SK-N-SH (cell line): ENCODE measurements around the gene SSRP1. TPM values are rescaled to one million over a fixed set of nuclear protein-coding genes. Genes with fewer than 3 reads are reported as not detected.

ENCODE experiments used
- CTCF ChIA-PET: fragments of 300-600, 350-600 bp; formaldehyde crosslinking; extraction: SDS; loops from one replicate; lab custom pipeline; 2021; lab: Yijun Ruan, JAX
- POLR2A ChIA-PET: fragments of 350-600 bp; sonication (Branson Sonifier 250); formaldehyde crosslinking; extraction: SDS; loops from one replicate; lab custom pipeline; 2020; ENCODE audit warnings: antibody characterized with exemption, inconsistent platforms; lab: Yijun Ruan, JAX
- DNase-seq: peaks from one replicate; pipeline ENCODE4 v3.0.0; 2012
- H2AFZ ChIP-seq: fragments of 200-600 bp; sonication (generic); 2 replicates; pipeline ENCODE4 v1.8.1; 2016; ENCODE audit warnings: antibody characterized with exemption, mild to moderate bottlenecking, low read depth
- H3F3A ChIP-seq: fragments of 200-600 bp; sonication (generic); replicated peaks from 2 replicates; pipeline ENCODE3; 2016; ENCODE audit warnings: antibody characterized with exemption, mild to moderate bottlenecking; ENCODE audit not compliant: insufficient read depth
- H3K27ac ChIP-seq, 2 experiments: fragments of 200-500 bp in 1 of 2; fragments of 200-600 bp in 1 of 2; sonication (Bioruptor generic) in 1 of 2; sonication (generic), shearing (Covaris generic) in 1 of 2; 2 replicates each; pipeline versions ENCODE4 v1.5.1 to v1.6.1; 2014 to 2016; ENCODE audit warnings: low read depth in 2 of 2, inconsistent platforms in 1 of 2, low read length in 1 of 2, mild to moderate bottlenecking in 1 of 2, mixed read lengths in 1 of 2
- H3K27me3 ChIP-seq: fragments of 200-600 bp; sonication (generic), shearing (Covaris generic); 2 replicates; pipeline ENCODE4 v1.6.1; 2016; ENCODE audit warnings: mixed run types; ENCODE audit not compliant: insufficient read depth
- H3K36me3 ChIP-seq, 2 experiments: fragments of 200-500 bp in 1 of 2; fragments of 200-600 bp in 1 of 2; sonication (Bioruptor generic) in 1 of 2; sonication (generic) in 1 of 2; replicated peaks in 1 of 2; 2 replicates each; pipeline versions ENCODE3 to v1.5.1; 2014 to 2016; ENCODE audit warnings: low read length in 1 of 2, mild to moderate bottlenecking in 1 of 2; ENCODE audit not compliant: insufficient read depth in 2 of 2, control insufficient read depth in 1 of 2
- H3K4me1 ChIP-seq, 2 experiments: fragments of 200-500 bp in 1 of 2; fragments of 200-600 bp in 1 of 2; sonication (Bioruptor generic) in 1 of 2; sonication (generic), shearing (Covaris generic) in 1 of 2; 2 replicates each; pipeline versions ENCODE4 v1.5.1 to v1.6.1; 2014 to 2016; ENCODE audit warnings: low read depth in 1 of 2, low read length in 1 of 2, mixed run types in 1 of 2; ENCODE audit not compliant: insufficient read depth in 2 of 2, control insufficient read depth in 1 of 2
- H3K4me2 ChIP-seq: fragments of 200-600 bp; sonication (generic), shearing (Covaris generic); 2 replicates; pipeline ENCODE4 v1.6.1; 2017; ENCODE audit warnings: mixed run types
- H3K4me3 ChIP-seq, 2 experiments: fragments of 200-500 bp in 1 of 2; fragments of 200-600 bp in 1 of 2; sonication (Bioruptor generic) in 1 of 2; sonication (generic), shearing (Covaris generic) in 1 of 2; 2 replicates each; pipeline versions ENCODE4 v1.5.1 to v1.8.1; 2014 to 2016; ENCODE audit warnings: low read depth in 2 of 2, inconsistent platforms in 1 of 2, low read length in 1 of 2, mild to moderate bottlenecking in 1 of 2, mixed read lengths in 1 of 2, moderate library complexity in 1 of 2
- H3K79me2 ChIP-seq: fragments of 200-600 bp; sonication (generic); 2 replicates; pipeline ENCODE4 v1.8.1; 2017; ENCODE audit warnings: mild to moderate bottlenecking; ENCODE audit not compliant: insufficient read depth
- H3K9ac ChIP-seq: fragments of 200-600 bp; sonication (generic); 2 replicates; pipeline ENCODE4 v1.6.1; 2017; ENCODE audit warnings: mixed run types
- H3K9me2 ChIP-seq: fragments of 200-600 bp; sonication (generic); 2 replicates; pipeline ENCODE4 v1.6.1; 2017; ENCODE audit warnings: mixed run types
- H3K9me3 ChIP-seq: fragments of 200-600 bp; sonication (generic); 2 replicates; pipeline ENCODE4 v1.6.1; 2017; ENCODE audit warnings: mixed run types, mild to moderate bottlenecking, moderate library complexity
- H4K20me1 ChIP-seq: fragments of 200-600 bp; sonication (generic); 2 replicates; pipeline ENCODE4 v1.6.1; 2017; ENCODE audit warnings: mild to moderate bottlenecking, mixed run types; ENCODE audit not compliant: insufficient read depth
- CHD2 ChIP-seq: fragments of 150-350 bp; IDR thresholded peaks from 2 replicates; pipeline ENCODE4 v1.6.1; 2018; ENCODE audit warnings: low read length; ENCODE audit not compliant: partially characterized antibody
- GABPA ChIP-seq: IDR thresholded peaks from 2 replicates; pipeline ENCODE4 v1.4.0; 2012; ENCODE audit warnings: low read depth, mild to moderate bottlenecking
- JUND ChIP-seq: IDR thresholded peaks from 2 replicates; pipeline ENCODE4 v1.4.0; 2012
- NFIC ChIP-seq: IDR thresholded peaks from 2 replicates; pipeline ENCODE4 v1.4.0; 2012; ENCODE audit warnings: borderline replicate concordance
- PBX3 ChIP-seq: IDR thresholded peaks from 2 replicates; pipeline ENCODE4; 2012
- POLR2AphosphoS5 ChIP-seq: IDR thresholded peaks from 2 replicates; pipeline ENCODE4 v1.6.1; 2012; ENCODE audit warnings: low read depth, low read length
- RCOR1 ChIP-seq: fragments of 150-350 bp; IDR thresholded peaks from 2 replicates; pipeline ENCODE4 v1.6.1; 2017; ENCODE audit warnings: antibody characterized with exemption, low read length
- TCF12 ChIP-seq: IDR thresholded peaks from 2 replicates; pipeline ENCODE4 v1.4.0; 2012
- TEAD4 ChIP-seq: IDR thresholded peaks from 2 replicates; pipeline ENCODE4 v1.4.0; 2012; ENCODE audit warnings: mild to moderate bottlenecking, borderline replicate concordance; ENCODE audit not compliant: insufficient read depth
- USF1 ChIP-seq: IDR thresholded peaks from 2 replicates; pipeline ENCODE4 v1.4.0; 2012; ENCODE audit warnings: low read depth, borderline replicate concordance
- USF2 ChIP-seq: fragments of 150-350 bp; IDR thresholded peaks from 2 replicates; pipeline ENCODE4 v1.6.1; 2017; ENCODE audit warnings: antibody characterized with exemption, low read length, low read depth, borderline replicate concordance
- YY1 ChIP-seq: IDR thresholded peaks from 2 replicates; pipeline ENCODE4 v1.4.0; 2012; ENCODE audit warnings: low read depth, mild to moderate bottlenecking
- WGBS: methylation state at CpG from one replicate; pipeline ENCODE4 v1.1.6; 2017; ENCODE audit warnings: low lambda C conversion rate; 5-methylcytosine and 5-hydroxymethylcytosine counted together
- polyA plus RNA-seq, 3 experiments: library from polyadenylated mRNA; depleted of rRNA; stranded (reverse); fragments of >200 nt; gene quantifications; 2 replicates each; pipeline ENCODE4 v1.2.3, GENCODE V29; 2012

SSRP1 gene
- polyA plus RNA-seq, 1 of the 3 experiments (the other 2 are of a cell fraction), result 137 TPM

GRCh38 chr11:57301711-57302423 lies 33.8 kb downstream of the SSRP1 start:
- no peak overlapping the region for H3K9ac ChIP-seq
- TF ChIP-seq YY1, result no peak
- TF ChIP-seq GABPA, result no peak
- no peak for TF ChIP-seq RCOR1
- TF ChIP-seq TCF12, result no peak
- TF ChIP-seq CHD2, result no peak
- no peak for TF ChIP-seq TEAD4
- no peak for TF ChIP-seq USF2
- TF ChIP-seq JUND, result no peak
- no peak for TF ChIP-seq PBX3
- no peak for TF ChIP-seq NFIC
- no peak overlapping the region for H3K4me2 ChIP-seq
- DNase-seq, result peak; percentile 9
- H3K9me3 ChIP-seq, result no peaks in the 10 kb centered on the region
- ChIA-PET CTCF (no interaction called here), POLR2A (no interaction called here)
- H3K27me3 ChIP-seq, result no peaks in the 10 kb centered on the region
- peaks cover 45 to 54% of the 10 kb centered on the region in 2 experiments for H3K36me3 ChIP-seq
- H3K4me3 ChIP-seq, result no peak overlapping the region
- H3K27ac ChIP-seq, result no peak overlapping the region
- H3K9me2 ChIP-seq, result no peaks in the 10 kb centered on the region
- peaks cover 3% of the 10 kb centered on the region for H3F3A ChIP-seq
- peaks cover 27% of the 10 kb centered on the region for H4K20me1 ChIP-seq
- over 99% methylated on average over 20 of the region's 27 CpGs for WGBS
- peaks cover 0 to 8% of the 10 kb centered on the region in 2 experiments; a peak in 2 of 4 replicates for H3K4me1 ChIP-seq
- H2AFZ ChIP-seq, result no peak overlapping the region
- peaks cover 31% of the 10 kb centered on the region for H3K79me2 ChIP-seq

- H3K4me3 ChIP-seq, result no peak overlapping the region
- 95% methylated on average over 10 of the region's 10 CpGs for WGBS
- H3K9me2 ChIP-seq, result no peaks in the 10 kb centered on the region
- H3K79me2 ChIP-seq, result peaks cover 23% of the 10 kb centered on the region
- peaks cover 0 to 8% of the 10 kb centered on the region in 2 experiments; a peak in 2 of 4 replicates for H3K4me1 ChIP-seq
- H3K9ac ChIP-seq, result no peak overlapping the region
- ChIA-PET CTCF (interaction anchor here (1.3 kb wide), 1 partner anchor 156 kb away, joined by 4 read pairs; no protein-coding TSS in a partner anchor), POLR2A (no interaction called here)
- H3K36me3 ChIP-seq, result peaks cover 45 to 57% of the 10 kb centered on the region in 2 experiments
- DNase-seq, result no peak
- H4K20me1 ChIP-seq, result peaks cover 18% of the 10 kb centered on the region
- peaks cover 6% of the 10 kb centered on the region for H3F3A ChIP-seq
- H3K27me3 ChIP-seq, result no peaks in the 10 kb centered on the region
- no peak overlapping the region for H3K27ac ChIP-seq
- no peak overlapping the region for H2AFZ ChIP-seq
- TF ChIP-seq TCF12, result no peak
- no peak for TF ChIP-seq USF1
- TF ChIP-seq POLR2AphosphoS5, result no peak
- H3K4me2 ChIP-seq, result no peak overlapping the region
- H3K9me3 ChIP-seq, result no peaks in the 10 kb centered on the region
Observed at GRCh38 chr11:57300785-57301184, 34.9 kb downstream of the SSRP1 start.
